ENCODE measurements around the gene TTBK2.

Gene TTBK2

GRCh38 chr15:42707873-42708544 is 212.6 kb downstream of the TTBK2 start:
- no peak overlapping the region for H3K27ac ChIP-seq
- no peak for DNase-seq
- in situ Hi-C loops (cut with HindIII; ENCODE audit: low pct_ligation_motif_present, low sequenced_read_pairs) = no loop called here
- no peaks in the 10 kb centered on the region for H3K27me3 ChIP-seq (replicated peaks)
- H3K4me3 ChIP-seq (ENCODE audit: low read depth, low read length) = no peak overlapping the region
- TF ChIP-seq CTCF (IDR thresholded peaks at IDR 0.05; ENCODE audit: low read depth, low read length, missing control alignments) = no peak
- no peaks in the 10 kb centered on the region for H3K36me3 ChIP-seq (replicated peaks)

GRCh38 chr15:42707068-42707467 is 213.5 kb downstream of the TTBK2 start:
- Histone ChIP-seq H3K36me3 (replicated peaks) (no peaks in the 10 kb centered on the region), H3K27ac (no peak overlapping the region), H3K4me3 (ENCODE audit: low read depth, low read length) (no peak overlapping the region), H3K27me3 (replicated peaks) (no peaks in the 10 kb centered on the region)
- no peak for TF ChIP-seq CTCF (IDR thresholded peaks at IDR 0.05; ENCODE audit: low read depth, low read length, missing control alignments)
- no peak for DNase-seq
- in situ Hi-C loops (cut with HindIII; ENCODE audit: low pct_ligation_motif_present, low sequenced_read_pairs) = no loop called here

GRCh38 chr15:42705336-42705735 is 215.2 kb downstream of the TTBK2 start:
- H3K27ac ChIP-seq = no peak overlapping the region
- H3K27me3 ChIP-seq (replicated peaks) = no peaks in the 10 kb centered on the region
- no peak for DNase-seq
- TF ChIP-seq CTCF (IDR thresholded peaks at IDR 0.05; ENCODE audit: low read depth, low read length, missing control alignments) = no peak
- H3K4me3 ChIP-seq (ENCODE audit: low read depth, low read length) = no peak overlapping the region
- H3K36me3 ChIP-seq (replicated peaks) = no peaks in the 10 kb centered on the region
- in situ Hi-C loops (cut with HindIII; ENCODE audit: low pct_ligation_motif_present, low sequenced_read_pairs) = no loop called here

- Histone ChIP-seq H3K27me3 (replicated peaks) (no peaks in the 10 kb centered on the region), H3K27ac (no peak overlapping the region), H3K4me3 (ENCODE audit: low read depth, low read length) (no peak overlapping the region), H3K36me3 (replicated peaks) (no peaks in the 10 kb centered on the region)
- TF ChIP-seq CTCF (IDR thresholded peaks at IDR 0.05; ENCODE audit: low read depth, low read length, missing control alignments) = peak; percentile 93
- in situ Hi-C loops (cut with HindIII; ENCODE audit: low pct_ligation_motif_present, low sequenced_read_pairs) = no loop called here
- DNase-seq = peak; percentile 66
Observed at GRCh38 chr15:42704492-42704926, 216.1 kb downstream of the TTBK2 start.

- H3K27me3 ChIP-seq (replicated peaks) = no peaks in the 10 kb centered on the region
- no peak overlapping the region for H3K4me3 ChIP-seq (ENCODE audit: low read depth, low read length)
- H3K36me3 ChIP-seq (replicated peaks) = no peaks in the 10 kb centered on the region
- no peak overlapping the region for H3K27ac ChIP-seq
- DNase-seq = no peak
- no peak for TF ChIP-seq CTCF (IDR thresholded peaks at IDR 0.05; ENCODE audit: low read depth, low read length, missing control alignments)
- in situ Hi-C loops (cut with HindIII; ENCODE audit: low pct_ligation_motif_present, low sequenced_read_pairs) = no loop called here
Observed at GRCh38 chr15:42696626-42697025, 224.0 kb downstream of the TTBK2 start.

- in situ Hi-C loops (cut with HindIII; ENCODE audit: low pct_ligation_motif_present, low sequenced_read_pairs) = no loop called here
- no peak overlapping the region for H3K27ac ChIP-seq
- H3K4me3 ChIP-seq (ENCODE audit: low read depth, low read length) = no peak overlapping the region
- TF ChIP-seq CTCF (IDR thresholded peaks at IDR 0.05; ENCODE audit: low read depth, low read length, missing control alignments) = no peak
- no peak for DNase-seq
- no peaks in the 10 kb centered on the region for H3K27me3 ChIP-seq (replicated peaks)
- no peaks in the 10 kb centered on the region for H3K36me3 ChIP-seq (replicated peaks)
Observed at GRCh38 chr15:42695527-42696071, 225.0 kb downstream of the TTBK2 start.

All from brain microvascular endothelial cell (primary cell).